CD4-positive, alpha-beta T cell treated with Interleukin-6 at 100 ng/mL for 8 hours (primary cell): Measurements from ENCODE around the gene MREG.
"Not testable (repeated sequence)": the region's sequence is repeated elsewhere in the genome, so short reads cannot be mapped to it uniquely, and the experiment has no call there.

Experiments
- DNase-seq: peaks from one replicate; pipeline ENCODE4 v3.0.0-alpha.2; 2020; ENCODE audit warnings: mixed read lengths, low spot score

Gene MREG

DNA sequence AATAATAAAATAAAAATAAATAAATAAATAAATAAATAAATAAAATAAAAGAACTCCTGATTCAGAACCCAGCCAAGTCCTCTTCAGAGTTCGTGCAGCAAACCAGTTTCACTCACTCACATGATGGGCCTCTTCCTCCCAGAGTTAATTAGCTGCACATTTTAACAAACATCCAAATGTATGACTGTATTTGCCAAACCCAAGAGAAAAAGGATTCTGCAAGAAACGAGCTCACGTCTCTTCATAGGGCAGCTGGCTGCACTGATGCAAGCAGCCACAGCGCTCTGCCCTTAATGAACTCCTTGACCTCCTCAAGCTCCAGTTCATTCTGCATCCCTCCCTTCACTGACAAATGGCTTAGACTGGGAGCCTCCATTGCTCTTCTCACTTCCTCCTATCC is 55.1 kb downstream of the MREG start:
- no peak for DNase-seq

DNA sequence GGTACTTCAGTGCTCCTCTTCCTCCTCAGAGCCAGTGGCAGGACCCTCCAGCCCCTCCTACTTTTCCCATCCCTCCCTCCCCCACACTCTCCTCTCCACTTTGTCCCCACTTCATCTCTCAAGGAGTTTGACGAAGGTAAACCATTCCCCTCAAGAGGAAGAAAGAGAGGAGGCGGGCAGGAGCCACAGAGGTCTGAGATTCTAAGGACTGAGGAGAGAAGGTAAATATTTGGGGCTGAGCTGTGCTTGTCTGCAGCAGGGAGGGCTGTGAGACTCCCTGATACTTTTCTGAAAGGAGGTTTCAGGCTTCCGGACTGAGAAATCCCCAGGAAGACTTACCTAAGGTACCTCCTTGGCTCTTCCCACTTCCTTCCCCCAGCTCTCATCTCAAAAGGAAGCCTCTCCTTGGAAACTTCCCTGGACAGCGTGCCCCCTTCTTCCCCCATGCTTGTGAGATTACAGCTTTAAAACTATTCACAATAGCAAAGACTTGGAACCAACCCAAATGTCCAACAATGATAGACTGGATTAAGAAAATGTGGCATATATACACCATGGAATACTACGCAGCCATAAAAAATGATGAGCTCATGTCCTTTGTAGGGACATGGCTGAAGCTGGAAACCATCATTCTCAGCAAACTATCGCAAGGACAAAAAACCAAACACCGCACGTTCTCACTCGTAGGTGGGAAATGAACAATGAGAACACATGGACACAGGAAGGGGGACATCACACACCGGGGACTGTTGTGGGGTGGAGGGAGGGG is 55.8 kb downstream of the MREG start:
- not testable (repeated sequence) for DNase-seq

DNA sequence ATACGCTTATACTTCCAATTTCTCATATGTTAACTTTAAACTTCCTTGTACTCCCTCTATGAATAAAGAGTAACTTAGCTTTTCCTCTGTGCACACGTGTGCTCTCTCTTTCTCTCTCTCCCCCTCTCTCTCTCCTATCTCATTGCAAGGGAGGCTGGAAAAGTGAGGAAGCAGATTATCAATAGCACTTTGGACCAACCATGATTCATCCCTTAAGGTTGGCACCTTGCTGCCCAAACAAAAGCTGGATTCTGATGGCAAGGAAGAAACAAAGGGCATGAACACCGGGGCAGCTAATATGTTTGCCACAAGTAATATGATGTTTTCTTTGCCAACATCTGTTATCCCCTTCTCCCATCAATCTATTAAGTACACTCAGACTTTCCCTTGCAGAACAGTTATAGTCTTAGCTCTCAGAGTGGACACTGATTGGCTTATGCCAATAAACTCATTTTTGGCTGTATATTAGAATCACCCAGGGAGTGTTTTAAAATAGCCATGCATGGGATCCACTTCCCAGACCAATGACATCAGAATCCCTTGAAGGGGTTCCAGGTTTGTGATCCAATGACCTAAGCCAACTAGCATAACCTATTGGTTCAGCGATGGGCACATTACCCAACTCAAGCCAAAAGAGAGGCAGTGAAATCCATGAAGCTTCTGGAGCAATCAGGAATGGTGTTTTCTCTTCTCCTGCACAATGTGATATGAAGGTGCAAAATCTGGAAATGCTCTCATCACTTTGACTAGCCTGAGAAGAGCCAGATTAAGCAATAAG is 60.3 kb downstream of the MREG start:
- no peak for DNase-seq

DNA sequence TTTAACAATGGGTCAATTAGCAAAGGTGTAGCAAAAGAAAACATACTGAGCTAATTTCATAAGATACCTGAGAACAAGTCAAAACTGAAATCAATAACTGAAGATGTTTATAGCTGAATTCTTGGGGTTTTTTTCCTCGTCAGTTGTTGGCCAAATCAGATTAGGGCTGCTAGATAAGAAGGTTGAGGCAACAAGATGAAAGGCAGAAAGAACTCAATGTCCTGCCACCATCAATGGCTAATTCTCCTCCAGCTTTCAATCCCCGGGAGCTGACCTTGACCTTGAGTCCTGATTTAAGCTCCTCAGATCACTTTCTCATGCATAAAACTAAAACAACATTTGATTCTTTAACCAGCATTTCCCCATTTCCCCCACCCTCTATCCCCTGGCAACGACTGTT is 61.8 kb downstream of the MREG start:
- DNase-seq, result no peak

DNA sequence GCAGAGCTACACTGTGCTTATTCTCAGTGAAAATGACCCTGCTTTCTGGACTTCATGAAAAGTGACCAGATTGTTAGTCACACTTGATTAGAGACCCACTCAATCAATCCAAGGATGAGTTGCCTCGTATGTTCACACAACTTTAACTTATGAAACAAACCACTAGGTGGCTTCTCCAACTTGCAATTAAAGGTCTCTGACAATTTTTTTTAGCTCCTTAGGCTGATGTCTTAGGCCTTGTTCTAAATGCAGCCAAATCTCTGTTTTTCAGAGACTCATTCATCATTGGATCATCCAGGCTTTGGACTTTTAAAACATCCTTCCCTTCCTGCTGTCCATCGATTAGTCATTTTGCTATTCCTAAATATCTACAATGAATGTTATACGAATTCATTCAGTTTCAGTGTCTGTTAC is 63.4 kb downstream of the MREG start:
- DNase-seq, result peak; percentile 28

DNA sequence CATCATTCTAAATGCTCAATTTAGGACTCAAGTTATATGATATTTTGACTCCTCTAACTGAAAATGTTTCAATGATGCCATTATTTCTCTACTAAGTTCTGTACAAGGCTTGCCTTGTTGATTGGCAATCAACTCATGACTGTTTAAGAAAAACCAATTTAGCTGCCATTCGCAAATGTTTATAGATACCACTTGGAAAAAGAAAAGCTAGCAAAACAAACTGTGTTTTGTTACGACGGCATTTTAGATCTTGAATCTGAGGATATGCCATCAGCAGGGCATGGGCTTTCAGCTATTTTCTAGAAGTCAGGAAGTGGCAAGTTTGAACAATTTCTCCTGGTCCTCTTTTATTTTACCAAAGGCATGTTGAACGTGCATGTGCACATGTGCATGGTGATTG is 65.3 kb downstream of the MREG start:
- DNase-seq, result no peak

DNA sequence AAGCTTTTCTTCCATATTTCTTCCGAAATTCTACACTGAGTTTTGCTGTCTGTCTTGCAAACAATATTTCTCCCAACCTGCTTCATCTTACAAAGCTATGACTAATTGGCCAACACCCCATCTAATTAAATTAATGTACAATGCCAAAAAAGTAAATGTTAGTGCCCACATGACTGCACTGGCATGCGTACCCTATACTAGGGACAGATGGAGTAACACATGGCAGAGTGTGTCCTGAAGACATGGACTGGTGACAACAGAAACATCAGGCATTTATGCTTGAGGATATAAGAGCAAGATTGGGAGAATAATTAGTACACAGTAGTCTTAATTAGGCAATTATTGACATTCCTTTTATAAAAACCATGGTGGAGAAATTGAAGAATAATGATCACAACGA is 66.8 kb downstream of the MREG start:
- no peak for DNase-seq

DNA sequence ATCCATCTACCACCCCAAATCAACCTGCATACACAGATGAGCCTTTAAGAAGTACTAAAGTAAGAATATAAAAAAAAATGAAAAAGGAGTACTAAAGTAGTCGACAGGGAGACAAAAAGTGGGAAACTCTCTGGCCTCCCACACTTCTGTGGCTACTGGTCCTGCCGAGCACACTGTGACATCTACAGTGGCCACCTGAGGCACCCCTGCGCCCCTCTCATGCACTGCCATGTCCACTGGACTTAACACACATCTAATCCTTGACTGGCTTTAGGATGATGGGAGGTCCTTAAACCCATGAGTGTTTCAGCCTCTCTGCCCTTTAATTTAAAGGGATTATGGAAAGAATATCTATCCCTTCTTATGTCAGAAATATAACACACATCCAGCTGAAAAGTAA is 71.2 kb downstream of the MREG start:
- no peak for DNase-seq

DNA sequence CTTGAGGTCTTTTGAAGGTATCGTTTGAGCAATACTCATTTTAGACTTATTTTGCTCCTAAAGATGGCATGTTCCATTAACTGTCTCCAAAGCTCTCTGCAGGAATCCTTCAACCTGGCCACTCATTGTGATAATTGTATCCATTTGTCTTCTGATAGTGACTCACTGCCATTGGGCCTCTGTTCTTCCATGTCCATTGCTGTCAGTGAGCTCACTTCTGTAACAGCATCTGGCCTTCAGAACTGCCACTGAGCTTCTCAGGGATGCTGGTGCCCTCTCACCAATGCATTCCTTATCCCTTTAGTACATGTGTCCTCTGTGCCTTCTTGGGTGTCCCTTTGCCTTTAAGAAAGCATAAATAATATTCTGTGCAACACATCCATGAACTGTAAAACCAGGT is 71.6 kb downstream of the MREG start:
- no peak for DNase-seq

DNA sequence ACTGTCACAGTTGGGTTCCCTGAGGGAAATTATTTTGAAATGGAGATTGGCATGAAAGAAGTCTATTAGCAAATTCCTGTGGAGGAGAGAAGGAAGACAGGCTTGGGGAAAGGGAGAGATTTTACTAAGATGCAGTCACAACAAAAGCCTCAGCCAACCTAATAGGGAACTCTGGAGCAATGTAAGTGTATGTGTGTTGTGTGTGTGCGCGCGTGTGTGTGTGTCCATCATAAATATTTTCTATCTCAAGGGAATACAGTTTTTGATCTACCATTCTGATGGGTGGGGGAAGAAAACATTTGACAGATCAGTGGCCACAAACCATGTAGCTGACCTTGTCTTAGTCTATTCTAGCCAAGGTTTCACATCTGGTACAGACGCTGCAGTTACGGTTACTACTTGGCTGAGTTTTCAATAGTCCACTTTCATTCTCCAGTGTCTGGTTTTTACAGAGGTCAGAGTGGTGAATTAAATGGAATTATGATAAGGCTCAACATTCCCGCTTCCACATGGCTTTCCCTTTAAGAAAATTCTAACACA is 72.6 kb downstream of the MREG start:
- DNase-seq, result no peak

DNA sequence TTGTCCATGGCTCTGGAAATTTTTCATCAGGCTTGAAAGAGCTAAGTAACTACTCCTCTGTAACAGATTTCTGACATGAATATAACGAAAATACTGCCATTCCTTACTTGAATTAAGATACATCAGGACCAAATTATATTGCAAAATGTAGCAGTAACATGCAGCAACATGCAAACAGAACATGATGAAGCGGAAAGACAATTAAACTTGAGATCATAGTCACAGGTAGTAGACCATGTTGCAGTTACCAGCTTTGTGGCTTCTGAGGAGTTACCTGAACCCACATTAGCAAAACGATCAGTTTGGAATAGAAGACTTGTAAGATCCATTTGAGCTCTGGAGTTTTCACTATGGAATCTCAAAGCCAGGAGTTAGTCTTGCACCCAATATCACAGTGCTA is 76.2 kb downstream of the MREG start:
- DNase-seq, result no peak

DNA sequence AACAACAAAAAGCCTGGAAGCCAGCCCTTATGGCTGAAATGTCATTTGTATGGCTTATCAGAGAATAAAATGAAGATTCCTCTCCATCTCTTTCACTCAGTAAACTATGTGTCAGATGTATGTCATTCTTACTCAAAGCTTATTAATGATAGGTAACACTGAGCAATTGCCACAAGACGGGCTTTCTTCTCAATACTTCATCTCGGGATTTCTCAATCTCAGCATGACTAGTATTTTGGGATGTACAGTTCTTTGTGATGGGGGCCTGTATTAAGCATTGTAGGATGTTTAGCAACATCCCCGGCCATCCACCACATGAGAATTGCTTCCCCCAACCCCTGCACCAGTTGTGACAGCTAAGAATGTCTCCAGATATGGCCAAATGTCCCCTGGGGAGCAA is 80.2 kb downstream of the MREG start:
- DNase-seq, result no peak

DNA sequence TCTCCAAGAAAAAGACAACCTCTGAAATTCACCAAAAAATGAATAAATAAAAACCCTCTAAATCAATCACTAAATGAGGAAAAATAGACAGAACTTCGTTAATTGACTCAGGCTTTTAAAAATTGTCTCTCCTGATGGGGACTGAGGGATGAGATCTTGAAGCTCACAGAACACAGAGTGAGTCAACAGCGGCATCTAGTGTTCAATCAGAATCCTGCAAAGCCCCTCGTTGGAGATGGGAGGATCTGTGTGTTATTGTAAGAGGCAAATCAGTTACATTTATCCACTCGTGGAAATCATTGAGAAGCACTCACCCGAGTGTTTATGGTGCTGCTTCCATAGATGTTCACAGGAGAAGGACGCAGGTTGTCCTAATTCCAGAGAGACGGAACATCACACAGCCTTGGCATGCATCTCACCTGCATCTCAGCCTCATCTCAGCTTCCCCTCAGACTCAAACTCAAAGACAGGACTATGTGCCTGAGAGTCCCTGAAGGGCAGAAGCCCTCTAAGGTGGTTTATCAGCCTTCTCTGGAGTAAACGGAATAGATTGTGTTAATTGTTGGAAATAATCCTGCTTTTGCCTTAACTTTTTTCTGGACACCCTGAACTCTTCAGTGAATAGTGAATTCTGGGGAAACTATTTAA is 82.0 kb downstream of the MREG start:
- peak; percentile 27 for DNase-seq

DNA sequence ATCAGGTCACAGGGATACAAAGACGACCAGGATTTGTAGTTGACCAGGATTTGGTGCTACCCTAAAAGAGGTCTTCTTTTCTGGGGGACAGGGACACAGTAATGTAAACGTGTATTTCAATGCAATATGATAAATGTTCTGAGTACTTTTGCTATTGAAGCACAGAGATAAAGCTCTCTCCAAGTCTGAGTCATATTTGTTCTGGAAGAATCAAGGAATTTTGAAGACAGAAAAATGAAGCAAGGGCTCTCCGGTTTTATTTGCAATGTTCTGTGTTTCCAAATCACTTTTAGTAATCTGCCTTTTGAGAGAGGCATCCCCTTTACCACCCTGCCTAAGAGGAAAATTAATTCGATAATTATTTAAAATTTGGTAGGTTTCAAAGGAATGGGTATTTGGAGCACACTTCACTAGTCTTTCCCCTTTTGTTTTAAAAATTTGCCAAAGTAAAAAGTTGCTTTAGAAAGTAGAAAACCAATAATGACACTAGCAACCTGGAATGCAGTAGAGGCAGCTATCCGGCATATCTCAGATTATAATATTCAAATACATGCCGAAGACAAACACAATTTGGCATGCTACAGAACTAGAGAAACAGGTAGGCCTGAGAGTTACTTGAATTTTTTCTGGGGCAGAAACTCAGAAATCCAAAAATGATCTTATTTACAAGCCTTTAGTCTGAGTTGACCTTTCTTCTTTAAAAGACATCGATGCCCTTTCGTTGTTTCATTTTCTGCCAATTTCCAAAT is 82.7 kb downstream of the MREG start:
- no peak for DNase-seq

DNA sequence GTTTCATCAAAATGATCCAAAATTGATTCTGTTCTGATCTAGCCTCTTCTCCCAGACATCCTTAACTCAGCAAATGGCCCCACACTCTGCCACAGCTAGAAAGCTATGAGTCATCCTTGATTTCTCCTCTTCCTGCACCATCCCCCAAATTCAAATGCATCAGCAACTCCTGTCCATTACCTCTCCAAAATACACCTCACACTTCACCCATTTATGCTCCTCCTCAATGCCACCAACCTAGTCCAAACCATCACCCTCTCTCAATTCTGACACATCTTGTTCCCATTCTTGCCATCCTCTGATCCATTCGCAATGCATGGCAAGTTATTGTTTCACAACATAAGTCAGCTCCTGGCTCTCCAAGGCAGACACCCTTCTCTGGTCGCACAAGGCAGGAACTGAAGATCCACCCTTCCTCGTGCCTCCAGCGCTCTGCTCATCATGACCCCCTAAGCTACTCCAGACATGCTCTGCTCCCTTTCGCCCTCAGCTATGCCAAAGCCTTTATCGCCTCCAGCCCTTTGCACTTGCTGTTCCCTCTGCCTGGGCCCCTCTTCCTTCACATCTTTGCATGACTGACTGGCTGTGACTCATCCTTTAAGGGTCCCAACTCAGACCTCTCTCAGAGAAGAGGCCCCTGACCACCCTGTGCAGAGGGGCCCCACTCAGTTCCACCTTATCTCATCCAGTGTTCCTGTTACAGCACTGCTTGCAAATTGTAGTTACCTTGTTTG is 83.6 kb downstream of the MREG start:
- no peak for DNase-seq

DNA sequence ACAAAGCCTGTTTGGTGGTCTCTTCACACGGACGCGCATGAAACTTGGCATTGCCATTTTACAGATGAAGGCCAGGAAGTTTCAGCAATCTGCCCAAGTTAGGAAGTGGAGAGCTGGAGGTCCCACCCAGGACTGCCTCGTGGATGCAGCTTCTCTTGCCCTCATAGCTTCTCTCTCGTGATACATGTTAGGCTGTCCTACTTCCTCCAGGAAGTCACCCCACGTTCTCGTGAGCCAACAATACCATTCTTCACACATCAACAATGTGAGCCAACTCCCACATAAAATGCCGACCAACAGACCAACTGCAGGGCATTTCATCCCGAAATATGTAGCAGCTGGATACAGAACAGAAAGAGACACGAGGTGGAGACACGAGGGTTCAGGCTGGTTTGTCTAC is 85.3 kb downstream of the MREG start:
- DNase-seq, result no peak

DNA sequence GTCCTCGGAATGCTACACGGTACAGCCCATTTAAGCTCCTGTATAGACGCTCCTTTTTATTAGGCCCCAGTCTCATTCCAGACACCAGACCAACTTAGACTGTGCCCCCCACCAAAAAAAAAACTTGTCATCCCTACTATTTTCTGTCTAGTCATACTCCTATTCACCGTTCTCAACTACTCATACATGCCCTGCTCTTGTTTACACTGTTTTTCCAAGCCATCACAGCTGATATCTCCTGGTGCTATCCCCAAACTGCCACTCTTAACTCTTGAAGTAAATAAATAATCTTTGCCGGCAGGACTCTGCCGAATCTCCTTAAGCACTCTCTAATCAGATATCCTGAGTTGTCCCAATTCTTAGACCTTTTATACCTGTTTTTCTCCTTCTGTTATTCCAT is 86.4 kb downstream of the MREG start:
- DNase-seq, result not testable (repeated sequence)

DNA sequence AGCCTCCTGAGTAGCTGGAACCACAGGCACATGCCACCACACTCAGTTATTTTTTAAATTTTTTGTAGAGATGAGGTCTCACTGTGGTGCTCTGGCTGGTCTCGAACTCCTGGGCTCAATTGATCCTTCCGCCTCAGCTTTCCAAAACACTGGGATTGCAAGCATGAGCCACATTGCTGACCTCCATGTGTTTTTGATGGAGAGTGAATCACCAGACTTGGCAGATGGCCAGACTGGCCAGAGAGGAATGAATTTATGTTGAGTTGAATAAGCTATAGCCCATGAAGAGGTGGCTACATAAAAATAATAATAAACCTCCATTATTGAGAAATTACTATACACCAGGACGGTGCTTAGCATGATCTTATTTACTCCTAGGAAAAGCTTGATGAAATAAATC is 91.5 kb downstream of the MREG start:
- DNase-seq, result no peak

DNA sequence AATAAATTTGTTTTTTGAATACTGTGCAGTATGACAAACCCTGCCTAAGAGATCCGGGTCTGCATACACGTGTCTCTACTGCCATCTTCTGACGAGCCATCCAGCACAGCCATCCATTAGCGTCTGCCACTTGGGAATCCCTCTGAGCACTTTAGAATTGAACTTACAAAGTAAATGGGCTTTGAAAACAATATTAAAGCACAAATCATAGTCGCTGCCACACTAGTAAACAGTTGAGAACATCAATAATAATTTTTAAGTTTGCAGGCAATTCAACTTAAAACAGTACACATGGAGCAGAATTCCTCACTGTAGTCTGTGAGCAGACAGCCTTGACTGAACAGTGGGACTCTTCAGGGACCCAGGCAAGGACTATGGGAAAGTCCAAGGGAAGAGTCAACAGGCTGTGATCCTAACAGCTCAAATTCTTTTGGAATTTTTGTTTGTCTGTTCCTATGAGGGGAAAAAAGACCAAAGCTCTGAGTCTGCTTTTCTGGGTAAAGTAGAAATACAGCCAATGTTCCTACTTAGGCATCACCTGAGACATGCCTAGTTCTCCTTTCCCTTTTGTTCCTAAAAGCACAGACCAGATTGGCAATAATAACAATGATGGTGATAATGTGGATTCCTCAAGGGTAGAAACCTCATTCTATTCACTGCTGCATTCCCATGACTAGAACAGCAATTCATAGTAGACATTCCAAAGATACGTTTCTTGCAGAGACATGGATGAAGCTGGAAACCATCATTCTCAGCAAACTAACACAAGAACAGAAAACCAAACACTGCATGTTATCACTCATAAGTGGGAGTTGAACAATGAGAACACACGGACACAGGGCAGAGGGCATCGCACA is 92.9 kb downstream of the MREG start:
- peak; percentile 48 for DNase-seq

DNA sequence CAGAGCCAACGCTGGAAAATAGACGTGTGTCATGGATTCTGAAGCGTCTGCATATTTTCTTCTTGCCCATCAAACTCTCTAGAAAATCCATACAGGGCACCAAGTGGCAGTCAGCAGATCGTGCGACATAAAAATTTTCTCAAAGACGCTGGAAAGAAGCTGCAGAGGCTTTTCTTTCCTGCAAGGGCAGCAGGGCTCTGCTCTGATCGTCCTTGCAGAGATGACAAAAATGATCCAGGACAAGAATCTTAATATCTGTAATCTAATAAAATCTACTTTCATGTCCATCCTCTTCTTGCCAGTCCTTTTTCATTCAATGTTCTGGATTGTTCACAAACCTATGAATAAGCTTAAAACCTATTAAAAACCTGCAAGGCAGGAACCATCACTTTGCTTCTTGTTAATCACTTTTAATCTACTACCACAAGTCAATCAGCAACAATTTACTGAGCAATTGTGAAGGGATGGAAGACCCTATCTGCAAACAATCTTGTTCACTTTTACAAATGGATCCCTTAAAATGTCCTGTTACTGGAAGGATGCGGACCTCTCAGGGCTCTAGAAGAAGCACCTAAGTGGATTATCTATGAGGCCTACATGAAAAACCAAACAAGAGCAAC is 93.6 kb downstream of the MREG start:
- no peak for DNase-seq
